ENCODE measurements around the gene VPS36. TPM values are rescaled to one million over a fixed set of nuclear protein-coding genes. Genes with fewer than 3 reads are reported as not detected.
"Not testable (repeated sequence)": the region's sequence is repeated elsewhere in the genome, so short reads cannot be mapped to it uniquely, and the experiment has no call there.

Gene VPS36
- polyA plus RNA-seq, 3 donors, result 46.5 to 51.5 (median 49.4) TPM

DNA sequence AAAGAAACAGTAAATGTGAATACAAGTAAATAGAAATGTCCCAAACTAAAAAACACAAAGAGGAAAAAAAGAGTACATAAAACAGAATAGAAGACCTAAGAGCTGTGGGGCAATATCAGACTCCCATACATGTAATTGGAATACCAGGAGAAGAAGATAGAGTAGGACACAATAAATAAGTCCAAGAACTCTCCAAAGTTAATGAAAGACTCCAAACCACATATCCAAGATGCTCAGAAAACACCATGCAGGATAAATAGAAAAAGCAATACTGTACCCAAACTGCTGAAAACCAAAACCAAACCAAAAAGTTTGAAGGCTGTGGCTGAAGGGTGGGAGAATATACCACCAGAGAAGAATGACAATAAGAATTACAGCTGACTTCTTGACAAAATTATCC lies 62.7 kb downstream of the VPS36 start:
- DNase-seq (ENCODE audit: low read depth in 3 of 3, low spot score in 2 of 3), result no peak

DNA sequence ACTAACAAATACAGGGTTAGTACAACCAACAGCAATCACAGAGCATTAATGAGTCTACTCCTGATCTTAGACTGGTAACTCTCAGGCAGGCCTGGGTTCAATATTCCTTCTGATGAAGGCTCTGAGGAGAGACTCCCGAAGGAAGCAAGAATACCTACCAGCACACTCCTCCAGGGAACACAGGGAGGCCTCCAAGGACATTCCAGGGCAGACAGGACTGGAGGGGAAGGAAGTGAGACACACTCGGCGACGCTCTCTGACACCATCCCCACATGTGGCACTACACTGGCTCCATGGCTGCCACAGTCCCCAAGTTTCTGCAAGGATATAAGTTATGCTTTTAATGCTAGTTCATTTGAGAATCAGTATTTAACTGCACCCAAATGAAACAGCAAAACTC lies 64.6 kb downstream of the VPS36 start:
- no peak for DNase-seq (ENCODE audit: low read depth in 3 of 3, low spot score in 2 of 3)

DNA sequence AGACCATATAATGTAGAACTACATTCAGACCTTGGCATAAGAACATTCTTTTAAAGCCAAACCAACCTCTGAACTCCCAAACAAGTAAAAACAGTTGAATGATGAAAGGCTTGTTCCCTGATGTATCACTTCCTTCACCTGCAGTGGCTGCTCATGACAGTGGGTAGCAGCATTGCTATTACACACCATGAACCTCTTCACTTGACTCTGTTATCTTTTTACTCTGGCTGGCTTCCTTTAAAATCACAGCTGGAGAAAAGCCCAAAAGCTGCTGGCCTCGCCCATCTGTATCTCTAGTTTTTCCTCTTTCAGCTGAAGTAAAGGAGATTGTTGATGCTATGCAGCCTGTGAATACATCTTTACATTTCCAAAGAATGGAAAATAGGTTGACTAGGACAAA lies 67.1 kb downstream of the VPS36 start:
- no peak for DNase-seq (ENCODE audit: low read depth in 3 of 3, low spot score in 2 of 3)

DNA sequence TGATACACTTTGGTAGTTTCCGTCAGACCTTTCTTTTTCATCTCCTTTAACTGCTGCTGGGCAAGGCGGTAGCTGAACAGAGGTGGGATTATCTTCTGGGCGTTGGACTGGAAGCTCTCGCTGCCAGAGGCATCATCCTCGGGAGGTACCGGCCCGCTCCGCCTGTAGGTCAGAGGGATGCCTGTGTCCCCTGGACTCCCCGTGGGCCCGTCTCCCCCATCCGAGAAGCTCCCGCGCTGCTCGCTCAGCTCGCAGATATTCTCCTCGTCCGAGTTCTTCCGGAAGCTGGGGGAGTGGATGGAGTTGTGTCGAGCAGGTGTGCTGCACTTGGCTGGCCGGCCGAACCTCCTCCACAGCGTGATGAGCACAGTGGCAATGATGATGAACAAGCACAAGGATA lies 72.1 kb downstream of the VPS36 start:
- DNase-seq (ENCODE audit: low read depth in 3 of 3, low spot score in 2 of 3), result no peak

DNA sequence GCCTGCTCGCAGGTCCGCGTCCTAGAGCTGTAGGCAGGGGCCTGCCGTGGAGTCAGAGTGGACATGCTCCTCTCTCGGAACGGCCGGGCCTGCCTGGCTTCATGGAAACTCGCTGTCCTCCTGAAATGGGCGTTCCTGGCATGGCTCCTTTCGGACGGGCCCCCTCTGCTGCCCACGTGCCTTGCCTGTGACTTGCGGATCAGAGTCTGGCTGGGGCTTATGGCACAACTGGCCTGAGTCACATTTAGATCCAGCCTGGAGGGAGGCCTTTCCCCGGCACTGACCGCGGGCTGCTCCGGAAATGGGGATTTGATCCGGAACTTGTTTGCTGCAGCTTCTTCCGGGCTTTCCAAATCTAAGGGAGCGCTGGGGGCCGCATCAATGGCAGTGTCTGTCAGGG lies 72.5 kb downstream of the VPS36 start:
- no peak for DNase-seq (ENCODE audit: low read depth in 3 of 3, low spot score in 2 of 3)

DNA sequence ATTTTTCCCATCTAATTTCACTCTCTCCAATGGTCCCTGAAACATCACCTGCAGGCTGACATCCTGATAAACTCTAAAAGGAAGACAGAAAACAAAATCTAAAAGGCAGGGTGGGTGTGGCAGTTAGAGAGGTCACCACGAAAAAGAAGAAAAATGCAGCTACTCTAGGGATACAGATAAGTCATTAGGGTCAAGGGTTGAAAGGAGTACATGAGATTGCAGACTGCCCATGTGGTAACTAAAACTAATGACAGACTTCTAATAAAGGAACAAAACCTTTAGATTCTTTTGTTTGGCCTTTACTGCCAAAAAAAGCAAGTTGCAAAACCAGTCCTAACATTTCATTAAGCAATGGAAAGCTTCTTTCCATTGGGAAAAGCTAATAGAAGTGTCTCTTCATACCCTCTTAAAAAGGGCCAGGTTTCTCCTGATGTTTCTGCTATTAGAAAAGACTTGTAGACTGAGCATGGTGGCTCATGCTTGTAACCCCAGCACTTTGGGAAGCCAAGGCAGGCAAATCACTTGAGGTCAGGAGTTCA lies 75.5 kb downstream of the VPS36 start:
- no peak for DNase-seq (ENCODE audit: low read depth in 3 of 3, low spot score in 2 of 3)

DNA sequence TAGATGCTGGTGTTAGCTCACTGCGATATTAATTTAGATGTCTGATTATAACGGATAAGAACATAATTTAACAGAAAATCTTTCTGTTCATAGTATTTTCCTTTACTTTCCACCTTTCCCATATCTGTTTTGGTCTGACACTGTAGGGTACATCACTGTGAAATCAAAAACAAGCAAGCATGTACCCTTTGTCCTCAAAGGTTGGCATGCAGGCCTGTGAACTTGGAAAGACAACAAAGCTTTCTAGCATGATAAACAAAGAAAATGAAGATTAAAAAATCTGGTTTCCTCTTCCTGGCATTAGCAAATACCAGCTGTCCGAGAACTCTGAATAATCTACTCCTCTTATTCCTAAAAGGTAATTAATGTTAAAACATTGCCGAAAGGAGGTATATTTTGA lies 76.0 kb downstream of the VPS36 start:
- DNase-seq (ENCODE audit: low read depth in 3 of 3, low spot score in 2 of 3), result no peak

DNA sequence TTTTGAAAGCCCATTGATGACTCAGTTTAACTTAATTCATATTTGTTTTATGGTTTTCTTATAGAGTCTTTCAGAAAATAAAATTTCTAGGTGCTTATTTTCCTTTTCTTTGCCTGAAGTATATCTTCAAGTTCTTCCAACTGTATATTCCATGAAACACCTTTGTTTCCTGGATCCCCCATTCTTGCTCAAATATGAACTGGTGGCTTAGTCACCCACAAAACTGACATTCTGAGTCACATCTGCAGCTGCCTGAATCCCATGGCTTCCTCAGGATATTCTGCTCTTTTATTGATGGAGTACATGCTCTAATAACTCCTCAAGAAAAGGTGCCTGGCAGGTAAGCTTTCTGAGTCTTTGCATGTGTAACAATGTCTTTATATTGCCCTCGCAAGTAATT lies 77.2 kb downstream of the VPS36 start:
- not testable (repeated sequence) for DNase-seq (ENCODE audit: low read depth in 3 of 3, low spot score in 2 of 3)

DNA sequence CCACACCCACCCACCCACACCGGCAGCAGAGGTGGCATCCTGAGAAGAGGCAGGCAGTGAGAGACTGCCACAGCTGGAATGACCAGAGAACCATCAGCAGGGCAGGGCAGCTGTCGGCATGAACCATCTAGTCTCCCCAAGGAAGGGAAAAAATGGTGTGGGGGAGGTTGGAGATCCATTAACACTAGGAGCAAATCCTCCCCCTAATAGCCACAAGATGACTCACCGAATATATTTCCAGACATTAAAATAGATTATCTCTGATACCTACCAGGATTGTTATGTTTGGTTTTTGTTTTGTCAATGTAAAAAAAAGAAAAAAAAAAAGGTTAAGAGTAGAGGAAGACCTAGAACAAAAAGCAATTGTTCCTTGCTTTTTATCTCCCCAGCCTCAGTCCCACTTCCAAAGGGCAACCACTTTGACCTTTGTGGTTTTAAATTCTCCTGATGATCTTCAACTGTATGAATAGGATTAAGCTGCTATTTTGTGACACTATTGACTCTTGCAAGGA lies 78.6 kb downstream of the VPS36 start:
- DNase-seq (ENCODE audit: low read depth in 3 of 3, low spot score in 2 of 3), result no peak

DNA sequence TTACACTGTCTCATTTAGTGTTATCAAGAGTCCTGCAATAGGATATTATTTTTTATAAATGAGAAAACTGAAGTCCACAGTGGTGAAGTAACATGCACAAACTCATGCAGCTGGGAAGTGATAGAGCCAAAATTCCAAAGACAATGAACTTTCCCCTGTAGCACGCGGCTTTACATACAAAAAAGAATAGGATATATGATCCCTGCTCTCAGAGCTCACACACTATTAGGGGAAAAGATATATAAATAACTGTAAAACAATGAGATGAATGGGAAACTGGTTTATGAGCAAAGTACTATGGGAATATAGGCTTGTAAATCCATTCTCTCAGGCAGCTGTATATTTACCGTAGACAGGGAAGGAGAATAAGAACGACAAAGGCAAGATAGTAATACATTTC lies 84.1 kb downstream of the VPS36 start:
- no peak for DNase-seq (ENCODE audit: low read depth in 3 of 3, low spot score in 2 of 3)

Other genes with a start within 250 kb of the VPS36 start
- 1 to 10 TPM; 7.5 to 8.0 (median 7.8) TPM for gene THSD1, start 44.5 kb downstream of the VPS36 start, polyA plus RNA-seq (ENCODE audit: insufficient read length in 3 of 3)
- gene CKAP2, start 4.8 kb upstream of the VPS36 start, polyA plus RNA-seq (ENCODE audit: insufficient read length in 3 of 3), result 10 to 100 TPM; 49.9 to 63.9 (median 59.9) TPM
- gene HNRNPA1L2, start 191.8 kb upstream of the VPS36 start, polyA plus RNA-seq (ENCODE audit: insufficient read length in 3 of 3), result 10 to 100 TPM; 22.8 to 27.4 (median 23.8) TPM
- gene SUGT1, start 202.2 kb upstream of the VPS36 start, polyA plus RNA-seq (ENCODE audit: insufficient read length in 3 of 3), result 10 to 100 TPM; 52.2 to 55.4 (median 53.9) TPM

Measured in right renal cortex interstitium (tissue), 3 donors.